HG03025 (cell line): ENCODE results near the gene SYNE1.
A peak's percentile ranks its signal among the peaks of the same experiment; 100 is the strongest.

Experiments
- ATAC-seq: cut with Tn5 transposase; IDR thresholded peaks from one replicate; pipeline ENCODE4 v1.9.1; 2021; ENCODE audit warnings: mild to moderate bottlenecking, moderate library complexity; ENCODE audit not compliant: unreplicated experiment, low FRiP score

SYNE1 gene

GRCh38 chr6:152212437-152212836 lies 424.7 kb downstream of the SYNE1 start:
- no peak for ATAC-seq

GRCh38 chr6:152209211-152209610 lies 428.0 kb downstream of the SYNE1 start:
- ATAC-seq, result no peak

- ATAC-seq, result no peak
These were observed 429.0 kb downstream of the SYNE1 start for GRCh38 chr6:152207915-152208714.

GRCh38 chr6:152206072-152206818 lies 430.9 kb downstream of the SYNE1 start:
- no peak for ATAC-seq

GRCh38 chr6:152204591-152204990 lies 432.6 kb downstream of the SYNE1 start:
- ATAC-seq, result no peak

GRCh38 chr6:152201120-152201519 lies 436.0 kb downstream of the SYNE1 start:
- no peak for ATAC-seq

- no peak for ATAC-seq
These were observed 441.3 kb downstream of the SYNE1 start for GRCh38 chr6:152195896-152196295.

- no peak for ATAC-seq
These were observed 447.4 kb downstream of the SYNE1 start for GRCh38 chr6:152189736-152190135.

- ATAC-seq, result no peak
These were observed 449.2 kb downstream of the SYNE1 start for GRCh38 chr6:152188011-152188410.

- ATAC-seq, result no peak
These were observed 450.3 kb downstream of the SYNE1 start for GRCh38 chr6:152186840-152187239.

- ATAC-seq, result peak; percentile 65
These were observed 452.1 kb downstream of the SYNE1 start for GRCh38 chr6:152184917-152185574.

- peak; percentile 39 for ATAC-seq
These were observed 452.6 kb downstream of the SYNE1 start for GRCh38 chr6:152184573-152184916.

GRCh38 chr6:152180601-152181000 lies 456.6 kb downstream of the SYNE1 start:
- no peak for ATAC-seq

- ATAC-seq, result no peak
These were observed 460.9 kb downstream of the SYNE1 start for GRCh38 chr6:152176268-152176667.

GRCh38 chr6:152173957-152174356 lies 463.2 kb downstream of the SYNE1 start:
- no peak for ATAC-seq

- no peak for ATAC-seq
These were observed 463.8 kb downstream of the SYNE1 start for GRCh38 chr6:152173321-152173720.

- peak; percentile 84 for ATAC-seq
These were observed 466.2 kb downstream of the SYNE1 start for GRCh38 chr6:152170702-152171667.

- ATAC-seq, result no peak
These were observed 466.9 kb downstream of the SYNE1 start for GRCh38 chr6:152170313-152170701.

GRCh38 chr6:152167641-152168603 lies 469.2 kb downstream of the SYNE1 start:
- ATAC-seq, result no peak
